Keratinocyte (primary cell): Measurements from ENCODE around the gene SPPL2B. TPM values are rescaled to one million over a fixed set of nuclear protein-coding genes. Genes with fewer than 3 reads are reported as not detected.

Experiments used
- DNase-seq: peaks from one replicate; pipeline ENCODE4 v3.0.0-alpha.2; 2011; ENCODE audit warnings: low read depth, missing footprints, low spot score
- FAIRE-seq: peaks from 2 replicates; lab custom pipeline; 2011; peaks lifted over from hg19 to GRCh38; lab: Jason Lieb, UNC
- H2AFZ ChIP-seq: 2 replicates; pipeline ENCODE4 v1.6.0; 2012; ENCODE audit warnings: low read length, control low read depth, inconsistent platforms; ENCODE audit not compliant: control insufficient read depth
- H3K27ac ChIP-seq: 2 replicates; pipeline ENCODE4 v1.5.1; 2011; ENCODE audit warnings: low read length; ENCODE audit not compliant: control insufficient read depth, insufficient read depth
- H3K27me3 ChIP-seq: 3 replicates; pipeline ENCODE4 v1.6.0; 2011; ENCODE audit warnings: low read length; ENCODE audit not compliant: control insufficient read depth, insufficient read depth; ENCODE audit errors: extremely low read depth
- H3K36me3 ChIP-seq, 2 experiments: 2 replicates in 1 of 2; 3 replicates in 1 of 2; pipeline ENCODE4 v1.5.1; 2011; ENCODE audit warnings: low read length in 2 of 2, mild to moderate bottlenecking in 1 of 2; ENCODE audit not compliant: control insufficient read depth in 2 of 2, insufficient read depth in 2 of 2; ENCODE audit errors: extremely low read depth in 1 of 2
- H3K4me1 ChIP-seq: 3 replicates; pipeline ENCODE4 v1.5.1; 2011; ENCODE audit warnings: low read length; ENCODE audit not compliant: control insufficient read depth, insufficient read depth; ENCODE audit errors: extremely low read depth
- H3K4me2 ChIP-seq: 3 replicates; pipeline ENCODE4 v1.6.0; 2011; ENCODE audit warnings: low read depth, low read length; ENCODE audit not compliant: control insufficient read depth, insufficient read depth; ENCODE audit errors: extremely low read depth
- H3K4me3 ChIP-seq, 3 experiments: fragments of 200-600 bp in 1 of 3; sonication (generic) in 1 of 3; 2 replicates in 2 of 3; 3 replicates in 1 of 3; pipeline ENCODE4 v1.5.1; 2011 to 2016; ENCODE audit warnings: low read length in 3 of 3, mild to moderate bottlenecking in 3 of 3, control low read depth in 2 of 3, inconsistent platforms in 1 of 3, low read depth in 1 of 3, mixed read lengths in 1 of 3, mixed run types in 1 of 3, moderate library complexity in 1 of 3; ENCODE audit not compliant: control insufficient read depth in 2 of 3, insufficient read depth in 2 of 3; ENCODE audit errors: extremely low read depth in 1 of 3
- H3K79me2 ChIP-seq: 2 replicates; pipeline ENCODE4 v1.6.0; 2012; ENCODE audit warnings: low read length; ENCODE audit not compliant: control insufficient read depth, insufficient read depth
- H3K9ac ChIP-seq: 3 replicates; pipeline ENCODE4 v1.6.0; 2011; ENCODE audit warnings: low read length; ENCODE audit not compliant: control insufficient read depth, insufficient read depth; ENCODE audit errors: extremely low read depth
- H3K9me1 ChIP-seq: 3 replicates; pipeline ENCODE4 v1.6.0; 2011; ENCODE audit warnings: low read length; ENCODE audit not compliant: control insufficient read depth, insufficient read depth; ENCODE audit errors: extremely low read depth
- H3K9me3 ChIP-seq: 2 replicates; pipeline ENCODE4 v1.5.1; 2012; ENCODE audit warnings: low read depth, low read length; ENCODE audit not compliant: control insufficient read depth
- H4K20me1 ChIP-seq: 3 replicates; pipeline ENCODE4 v1.6.0; 2011; ENCODE audit warnings: low read length; ENCODE audit not compliant: control insufficient read depth, insufficient read depth; ENCODE audit errors: extremely low read depth
- CTCF ChIP-seq, 3 experiments: IDR thresholded peaks in 1 of 3; conservative IDR thresholded peaks in 1 of 3; optimal IDR thresholded peaks in 1 of 3; 2 replicates in 2 of 3; 3 replicates in 1 of 3; pipeline versions ENCODE3 to v1.5.1; 2011; ENCODE audit warnings: low read length in 3 of 3, mild to moderate bottlenecking in 3 of 3, moderate library complexity in 2 of 3, control low read depth in 1 of 3, inconsistent platforms in 1 of 3; ENCODE audit not compliant: insufficient read depth in 2 of 3; ENCODE audit errors: extremely low read depth in 1 of 3
- EZH2 ChIP-seq: IDR thresholded peaks from one replicate; pipeline ENCODE4 v1.6.1; 2012; ENCODE audit warnings: inconsistent platforms, mild to moderate bottlenecking, low read length, moderate library complexity
- dilution Hi-C: fragments of 300-500 bp; cut with MboI; formaldehyde crosslinking; loops from one replicate; pipeline ENCODE4 v1.7.0; 2020; ENCODE audit warnings: low sequenced_read_pairs; ENCODE audit not compliant: extremely low pct_ligation_motif_present
- polyA plus RNA-seq, 5 experiments: library from polyadenylated mRNA; depleted of rRNA in 3 of 5; stranded (reverse) in 3 of 5; stranded (forward) in 1 of 5; unstranded in 1 of 5; fragments of >200 nt; gene quantifications; 1 replicate in 1 of 5; 2 replicates in 3 of 5; 3 replicates in 1 of 5; pipeline versions ENCODE4 v1.2.1 to v1.2.3, GENCODE V29; 2011 to 2012; ENCODE audit warnings: missing spikeins in 2 of 5, low read depth in 1 of 5, low replicate concordance in 1 of 5

Gene SPPL2B
- polyA plus RNA-seq, 1 donor (not counting 4 experiments of a cell fraction or from before 2014, with no cell fraction given): 9.3 TPM

- Histone ChIP-seq H4K20me1 (no peaks in the 10 kb centered on the region), H3K4me3 (no peak overlapping the region), H3K79me2 (no peaks in the 10 kb centered on the region), H3K9me3 (no peaks in the 10 kb centered on the region), H2AFZ (no peak overlapping the region), H3K36me3 (no peaks in the 10 kb centered on the region), H3K9me1 (no peaks in the 10 kb centered on the region), H3K27me3 (peaks cover 42% of the 10 kb centered on the region), H3K27ac (no peak overlapping the region), H3K9ac (no peak overlapping the region), H3K4me2 (no peak overlapping the region), H3K4me1 (no peaks in the 10 kb centered on the region)
- dilution Hi-C loops: no loop called here
- TF ChIP-seq EZH2 (no peak), CTCF (optimal IDR thresholded peaks at IDR 0.05 in 1 of 3, IDR thresholded peaks at IDR 0.05 in 1 of 3, conservative IDR thresholded peaks at IDR 0.05 in 1 of 3; ENCODE audit: extremely low read depth in 1 of 3, insufficient read depth in 2 of 3, low read length in 3 of 3) (no peak)
- DNase-seq (no peak), FAIRE-seq (no peak)
These were observed 17.4 kb upstream of the SPPL2B start for GRCh38 chr19:2311093-2311492.

- Histone ChIP-seq H4K20me1 (no peaks in the 10 kb centered on the region), H3K79me2 (no peaks in the 10 kb centered on the region), H3K9me1 (no peaks in the 10 kb centered on the region), H3K9me3 (no peaks in the 10 kb centered on the region), H3K4me1 (no peaks in the 10 kb centered on the region), H2AFZ (no peak overlapping the region), H3K27ac (no peak overlapping the region), H3K4me3 (no peak overlapping the region), H3K36me3 (no peaks in the 10 kb centered on the region), H3K27me3 (peaks cover 24% of the 10 kb centered on the region), H3K9ac (no peak overlapping the region), H3K4me2 (no peak overlapping the region)
- DNase-seq (no peak), FAIRE-seq (no peak)
- dilution Hi-C loops: no loop called here
- TF ChIP-seq CTCF (optimal IDR thresholded peaks at IDR 0.05 in 1 of 3, IDR thresholded peaks at IDR 0.05 in 1 of 3, conservative IDR thresholded peaks at IDR 0.05 in 1 of 3; ENCODE audit: extremely low read depth in 1 of 3, insufficient read depth in 2 of 3, low read length in 3 of 3) (no peak), EZH2 (no peak)
These were observed 15.5 kb upstream of the SPPL2B start for GRCh38 chr19:2312820-2313501.
